Left lung (tissue), 10 donors: Measurements from ENCODE around the gene WWOX. TPM values are rescaled to one million over a fixed set of nuclear protein-coding genes. Genes with fewer than 3 reads are reported as not detected.

Experiments
- ATAC-seq: fragments of 200-7000 bp; cut with Tn5 transposase; one replicate; pipeline ENCODE4 v1.9.1; 2020; ENCODE audit warnings: moderate library complexity
- DNase-seq, 4 donors: peaks; one replicate each; pipeline ENCODE4 v3.0.0-alpha.2; 2013 to 2020
- H3K27ac ChIP-seq, 2 donors: fragments of 200-600 bp; sonication (generic) in 1 of 2; one replicate each; pipeline versions ENCODE4 v1.5.0 to v1.8.0; 2020 to 2021
- H3K27me3 ChIP-seq, 2 donors: fragments of 200-600 bp; sonication (generic) in 1 of 2; one replicate each; pipeline versions ENCODE4 v1.5.0 to v1.8.0; 2020 to 2021
- H3K36me3 ChIP-seq, 2 donors: fragments of 200-600 bp; sonication (generic) in 1 of 2; one replicate each; pipeline versions ENCODE4 v1.5.0 to v1.8.0; 2020 to 2021
- H3K4me1 ChIP-seq, 2 donors: fragments of 200-600 bp; one replicate each; pipeline ENCODE4 v1.8.0; 2021
- H3K4me3 ChIP-seq, 2 donors: fragments of 200-600 bp; sonication (generic) in 1 of 2; one replicate each; pipeline versions ENCODE4 v1.5.0 to v1.8.0; 2020 to 2021; ENCODE audit warnings: mild to moderate bottlenecking in 1 of 2
- H3K9me3 ChIP-seq, 2 donors: fragments of 200-600 bp; sonication (generic) in 1 of 2; one replicate each; pipeline versions ENCODE4 v1.5.0 to v1.8.0; 2020 to 2021
- CTCF ChIP-seq, 2 donors: fragments of 200-600 bp; sonication (generic) in 1 of 2; IDR thresholded peaks; one replicate each; pipeline versions ENCODE4 v1.5.0 to v1.8.0; 2021; ENCODE audit warnings: antibody characterized with exemption in 2 of 2
- intact Hi-C, 2 donors: fragments of 100-400 bp; cut with DNase I; formaldehyde crosslinking; loops; one replicate each; pipeline versions ENCODE4 v1.11.2 to v1.14.2; 2022
- polyA plus RNA-seq, 6 donors: library from polyadenylated mRNA; unstranded; fragments of 120-200 nt; gene quantifications; one replicate each; pipeline ENCODE4 v1.2.1, GENCODE V29; 2013; ENCODE audit not compliant: insufficient read length in 6 of 6
- total RNA-seq, 2 donors: library from RNA; stranded (reverse); fragmentation: NEBNext Ultra II Directional; extraction: Animal tissue kit (Norgen Biotek cat#: 25700); gene quantifications; one replicate each; pipeline ENCODE4 v1.2.1, GENCODE V29; 2021
- donor health status: DM: no; HTN: yes; CAD: no.
- donor health status: DM: no; HTN: no; CAD: no.

WWOX gene
- total and polyA plus RNA-seq, 8 donors = 17.2 to 40.3 (median 30.8) TPM

GRCh38 chr16:78542419-78542818 is 443.0 kb downstream of the WWOX start:
- Histone ChIP-seq H3K36me3 (no peaks in the 10 kb centered on the region), H3K4me3 (no peak overlapping the region), H3K4me1 (no peaks in the 10 kb centered on the region), H3K27ac (no peak overlapping the region), H3K27me3 (no peaks in the 10 kb centered on the region), H3K9me3 (no peaks in the 10 kb centered on the region)
- DNase-seq (no peak), ATAC-seq (no peak)
- TF ChIP-seq CTCF (IDR thresholded peaks at IDR 0.05) = no peak
- intact Hi-C loops = no loop called here

- DNase-seq (no peak), ATAC-seq (no peak)
- no peak overlapping the region for H3K27ac ChIP-seq
- no peaks in the 10 kb centered on the region for H3K27me3 ChIP-seq
- H3K4me3 ChIP-seq = no peak overlapping the region
- H3K4me1 ChIP-seq = no peaks in the 10 kb centered on the region
- intact Hi-C loops = no loop called here
- no peaks in the 10 kb centered on the region for H3K9me3 ChIP-seq
- TF ChIP-seq CTCF (IDR thresholded peaks at IDR 0.05) = no peak
- H3K36me3 ChIP-seq = no peaks in the 10 kb centered on the region
Measured at GRCh38 chr16:78543023-78543422, 443.6 kb downstream of the WWOX start.

- H3K4me3 ChIP-seq = no peak overlapping the region
- no peaks in the 10 kb centered on the region for H3K9me3 ChIP-seq
- H3K4me1 ChIP-seq = peaks cover 0 to 7% of the 10 kb centered on the region in 2 donors
- DNase-seq = no peak
- H3K27ac ChIP-seq = no peak overlapping the region
- no peak for TF ChIP-seq CTCF (IDR thresholded peaks at IDR 0.05)
- no peaks in the 10 kb centered on the region for H3K36me3 ChIP-seq
- ATAC-seq = no peak
- intact Hi-C loops = no loop called here
- no peaks in the 10 kb centered on the region for H3K27me3 ChIP-seq
Measured at GRCh38 chr16:78549366-78549765, 449.9 kb downstream of the WWOX start.

GRCh38 chr16:78551487-78552085 is 452.1 kb downstream of the WWOX start:
- intact Hi-C loops = no loop called here

More at GRCh38 chr16:78551487-78552085, 452.1 kb downstream of the WWOX start:
- peak overlapping the region in 1 of 2 donors; percentile 23 for H3K27ac ChIP-seq
- H3K4me1 ChIP-seq = peaks cover 0 to 7% of the 10 kb centered on the region in 2 donors
- DNase-seq (peak in 2 of 4 donors; percentile 32 to 42), ATAC-seq (peak; percentile 92)
- no peaks in the 10 kb centered on the region for H3K9me3 ChIP-seq
- H3K27me3 ChIP-seq = no peaks in the 10 kb centered on the region
- no peak overlapping the region for H3K4me3 ChIP-seq
- TF ChIP-seq CTCF (IDR thresholded peaks at IDR 0.05) = no peak
- no peaks in the 10 kb centered on the region for H3K36me3 ChIP-seq
